ENCODE results near the gene SDC1.

Gene SDC1

GRCh38 chr2:20225294-20226151, 593 bp upstream of the SDC1 start:
- H3K4me3 ChIP-seq (ENCODE audit: low read depth, low read length), result peak overlapping the region; percentile 60
- peak; percentile 41; the same call in 1 of the 2 replicates for TF ChIP-seq CTCF (IDR thresholded peaks at IDR 0.05; ENCODE audit: low read depth, low read length)

GRCh38 chr2:20224164-20224715, 690 bp downstream of the SDC1 start:
- TF ChIP-seq CTCF (IDR thresholded peaks at IDR 0.05; ENCODE audit: low read depth, low read length), result no peak
- H3K4me3 ChIP-seq (ENCODE audit: low read depth, low read length), result peak overlapping the region; percentile 60

- TF ChIP-seq CTCF (IDR thresholded peaks at IDR 0.05; ENCODE audit: low read depth, low read length), result no peak
- H3K4me3 ChIP-seq (ENCODE audit: low read depth, low read length), result peak overlapping the region; percentile 60
Observed at GRCh38 chr2:20223407-20224163, 1.3 kb downstream of the SDC1 start.

- H3K4me3 ChIP-seq (ENCODE audit: low read depth, low read length), result peak overlapping the region; percentile 60
- no peak for TF ChIP-seq CTCF (IDR thresholded peaks at IDR 0.05; ENCODE audit: low read depth, low read length)
Observed at GRCh38 chr2:20222769-20223406, 2.0 kb downstream of the SDC1 start.

GRCh38 chr2:20222014-20222768, 2.7 kb downstream of the SDC1 start:
- H3K4me3 ChIP-seq (ENCODE audit: low read depth, low read length), result no peak overlapping the region
- no peak for TF ChIP-seq CTCF (IDR thresholded peaks at IDR 0.05; ENCODE audit: low read depth, low read length)

GRCh38 chr2:20221555-20221973, 3.4 kb downstream of the SDC1 start:
- no peak overlapping the region for H3K4me3 ChIP-seq (ENCODE audit: low read depth, low read length)
- TF ChIP-seq CTCF (IDR thresholded peaks at IDR 0.05; ENCODE audit: low read depth, low read length), result no peak

Data from WI38 (cell line).